Measurements from ENCODE around the gene SPART. TPM values are rescaled to one million over a fixed set of nuclear protein-coding genes. Genes with fewer than 3 reads are reported as not detected.

SPART gene
- total RNA-seq, 4 donors from 2014 or later = 79.1 to 117 (median 89.6) TPM

- TF ChIP-seq CTCF (IDR thresholded peaks at IDR 0.05; ENCODE audit: low read depth) = no peak
These were observed 47.6 kb downstream of the SPART start for GRCh38 chr13:36298535-36299068.

GRCh38 chr13:36297366-36298338, 48.5 kb downstream of the SPART start, which contains the start of gene CCDC169:
TSS of gene CCDC169 (minus strand) at chr13:36297814. CDS start at chr13:36297719, 95 bp downstream.
- no peak for TF ChIP-seq CTCF (IDR thresholded peaks at IDR 0.05; ENCODE audit: low read depth)

GRCh38 chr13:36294096-36294495, 52.1 kb downstream of the SPART start:
- TF ChIP-seq CTCF (IDR thresholded peaks at IDR 0.05; ENCODE audit: low read depth) = no peak

GRCh38 chr13:36293497-36293896, 52.7 kb downstream of the SPART start:
- no peak for TF ChIP-seq CTCF (IDR thresholded peaks at IDR 0.05; ENCODE audit: low read depth)

GRCh38 chr13:36288794-36289391, 57.3 kb downstream of the SPART start:
- TF ChIP-seq CTCF (IDR thresholded peaks at IDR 0.05; ENCODE audit: low read depth) = no peak

GRCh38 chr13:36286006-36286405, 60.2 kb downstream of the SPART start:
- TF ChIP-seq CTCF (IDR thresholded peaks at IDR 0.05; ENCODE audit: low read depth) = no peak

All from subcutaneous adipose tissue (tissue), 4 donors.